HepG2 (cell line): ENCODE data around the gene SKIDA1. TPM values are rescaled to one million over a fixed set of nuclear protein-coding genes. Genes with fewer than 3 reads are reported as not detected.

Experiments used
- GABPA ChIP-seq, 2 experiments: IDR thresholded peaks; 2 replicates each; pipeline ENCODE4 v1.6.1; 2011 to 2016; ENCODE audit warnings: low read depth in 2 of 2, low read length in 1 of 2, missing biosample characterization in 1 of 2, missing genetic modification characterization in 1 of 2
- HMG20B ChIP-seq: conservative IDR thresholded peaks from 2 replicates; pipeline ENCODE4 v1.6.1; 2016; ENCODE audit warnings: missing genetic modification reagents, missing compliant biosample characterization
- KDM6A ChIP-seq: IDR thresholded peaks from 2 replicates; pipeline ENCODE4 v1.6.1; 2016; ENCODE audit warnings: low read depth
- MBD4 ChIP-seq: IDR thresholded peaks from 2 replicates; pipeline ENCODE4 v1.6.1; 2012; ENCODE audit warnings: low read length, inconsistent platforms, borderline replicate concordance
- ZBTB8A ChIP-seq: sonication (generic); formaldehyde crosslinking; IDR thresholded peaks from 2 replicates; pipeline ENCODE4 v1.4.0; 2020; ENCODE audit warnings: mild to moderate bottlenecking, low read depth, missing genetic modification reagents, borderline replicate concordance
- ZNF234 ChIP-seq: sonication (generic); formaldehyde crosslinking; conservative IDR thresholded peaks from 2 replicates; pipeline ENCODE4 v1.5.1; 2020; ENCODE audit warnings: mild to moderate bottlenecking, missing genetic modification reagents
- ZNF652 ChIP-seq: IDR thresholded peaks from 2 replicates; pipeline ENCODE4 v1.6.1; 2016; ENCODE audit warnings: low read depth, borderline replicate concordance
- ZSCAN22 ChIP-seq: sonication (generic); formaldehyde crosslinking; IDR thresholded peaks from 2 replicates; pipeline ENCODE4 v1.4.0; 2020; ENCODE audit warnings: mild to moderate bottlenecking, missing genetic modification reagents
- polyA plus RNA-seq, 8 experiments: library from polyadenylated mRNA; depleted of rRNA in 3 of 8; stranded (reverse) in 7 of 8; unstranded in 1 of 8; fragments of >200 nt; fragmentation: Illumina TruSeq in 4 of 8; extraction: Trizol in 4 of 8; gene quantifications; 2 replicates each; pipeline versions ENCODE4 v1.2.1 to v1.2.3, GENCODE V29; 2011 to 2016; ENCODE audit warnings: low read depth in 4 of 8, missing spikeins in 1 of 8, mixed read lengths in 1 of 8; ENCODE audit not compliant: insufficient read depth in 1 of 8
- total RNA-seq, 5 experiments: library from RNA; depleted of rRNA; stranded (reverse); fragments of >200 nt; fragmentation: Illumina TruSeq; extraction: Trizol; gene quantifications; 2 replicates each; pipeline ENCODE4 v1.2.3, GENCODE V29; 2016; ENCODE audit warnings: low read depth in 1 of 5
- TF ChIP-seq, protein P1 (sequence below): sonication (generic); formaldehyde crosslinking; IDR thresholded peaks from 2 replicates; pipeline ENCODE4 v1.9.0; 2022; ENCODE audit warnings: missing genetic modification reagents, mild to moderate bottlenecking, borderline replicate concordance
- TF ChIP-seq, protein P2 (sequence below): sonication (generic); formaldehyde crosslinking; IDR thresholded peaks from 2 replicates; pipeline ENCODE4 v1.5.1; 2020; ENCODE audit warnings: mild to moderate bottlenecking, missing genetic modification reagents
- TF ChIP-seq, protein P3 (sequence below), 2 experiments: IDR thresholded peaks; 2 replicates each; pipeline ENCODE4 v1.6.1; 2011 to 2012; ENCODE audit warnings: low read length in 2 of 2, borderline replicate concordance in 1 of 2, low read depth in 1 of 2, mild to moderate bottlenecking in 1 of 2, moderate library complexity in 1 of 2
- TF ChIP-seq, protein P4 (sequence below): conservative IDR thresholded peaks from 2 replicates; pipeline ENCODE4 v1.6.1; 2018; ENCODE audit warnings: missing genetic modification reagents
- TF ChIP-seq, protein P5 (sequence below): fragments of 450-650 bp; IDR thresholded peaks from 2 replicates; pipeline ENCODE4 v1.6.1; 2017
- TF ChIP-seq, protein P6 (sequence below): sonication (generic); formaldehyde crosslinking; IDR thresholded peaks from 2 replicates; pipeline ENCODE4 v1.4.0; 2020; ENCODE audit warnings: missing genetic modification reagents, borderline replicate concordance

The SKIDA1 gene
- total and polyA plus RNA-seq, 2 of the 13 experiments (the other 11 are each of a cell fraction or from before 2014, with no cell fraction given): 0.73 to 1.5 TPM

DNA sequence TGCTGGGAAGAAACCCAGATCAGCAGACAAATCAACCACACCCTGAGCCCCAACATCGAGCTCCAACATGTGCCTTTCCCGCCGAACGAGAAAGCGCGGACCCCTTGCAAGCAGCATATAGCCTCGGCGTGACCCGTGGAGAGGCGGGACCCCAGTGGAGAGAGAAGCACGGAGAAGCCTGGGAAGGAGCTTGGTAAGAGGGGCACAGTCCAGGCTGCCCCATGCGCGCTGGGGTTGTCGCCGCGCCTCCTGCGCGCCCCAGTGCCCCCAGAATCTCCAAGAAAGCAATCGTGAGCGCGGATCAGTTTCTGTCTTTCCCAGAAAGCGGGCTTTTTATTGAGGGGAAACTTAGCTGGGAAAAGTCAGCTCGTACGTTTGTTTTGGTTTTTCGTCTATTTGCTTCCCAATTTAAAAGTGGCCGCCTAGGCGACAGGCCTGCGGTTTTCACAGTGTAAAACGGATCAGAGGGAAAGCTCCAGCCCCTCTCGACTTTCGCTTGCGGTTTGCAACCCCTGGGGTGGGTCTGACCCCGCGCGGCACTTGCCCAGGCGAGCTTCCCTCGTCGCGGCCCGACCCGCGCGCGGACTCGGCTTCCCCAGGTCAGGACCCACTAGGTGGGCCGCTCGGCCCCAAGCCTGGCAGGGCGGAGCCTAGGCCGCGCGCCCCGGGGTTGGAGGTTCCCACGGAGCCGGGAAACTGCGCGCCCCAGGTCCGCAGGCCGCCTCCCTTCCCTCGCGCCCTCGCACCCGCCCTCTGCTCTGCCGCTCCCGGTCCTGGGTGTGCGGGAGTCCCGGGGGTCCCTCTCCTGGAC lies 31.1 kb downstream of the SKIDA1 start (continued):
- TF ChIP-seq, protein P1, sequence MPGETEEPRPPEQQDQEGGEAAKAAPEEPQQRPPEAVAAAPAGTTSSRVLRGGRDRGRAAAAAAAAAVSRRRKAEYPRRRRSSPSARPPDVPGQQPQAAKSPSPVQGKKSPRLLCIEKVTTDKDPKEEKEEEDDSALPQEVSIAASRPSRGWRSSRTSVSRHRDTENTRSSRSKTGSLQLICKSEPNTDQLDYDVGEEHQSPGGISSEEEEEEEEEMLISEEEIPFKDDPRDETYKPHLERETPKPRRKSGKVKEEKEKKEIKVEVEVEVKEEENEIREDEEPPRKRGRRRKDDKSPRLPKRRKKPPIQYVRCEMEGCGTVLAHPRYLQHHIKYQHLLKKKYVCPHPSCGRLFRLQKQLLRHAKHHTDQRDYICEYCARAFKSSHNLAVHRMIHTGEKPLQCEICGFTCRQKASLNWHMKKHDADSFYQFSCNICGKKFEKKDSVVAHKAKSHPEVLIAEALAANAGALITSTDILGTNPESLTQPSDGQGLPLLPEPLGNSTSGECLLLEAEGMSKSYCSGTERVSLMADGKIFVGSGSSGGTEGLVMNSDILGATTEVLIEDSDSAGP (CRISPR knock-in tag): peak; percentile 75; the same call in 1 of the 2 replicates
- TF ChIP-seq, protein P2, sequence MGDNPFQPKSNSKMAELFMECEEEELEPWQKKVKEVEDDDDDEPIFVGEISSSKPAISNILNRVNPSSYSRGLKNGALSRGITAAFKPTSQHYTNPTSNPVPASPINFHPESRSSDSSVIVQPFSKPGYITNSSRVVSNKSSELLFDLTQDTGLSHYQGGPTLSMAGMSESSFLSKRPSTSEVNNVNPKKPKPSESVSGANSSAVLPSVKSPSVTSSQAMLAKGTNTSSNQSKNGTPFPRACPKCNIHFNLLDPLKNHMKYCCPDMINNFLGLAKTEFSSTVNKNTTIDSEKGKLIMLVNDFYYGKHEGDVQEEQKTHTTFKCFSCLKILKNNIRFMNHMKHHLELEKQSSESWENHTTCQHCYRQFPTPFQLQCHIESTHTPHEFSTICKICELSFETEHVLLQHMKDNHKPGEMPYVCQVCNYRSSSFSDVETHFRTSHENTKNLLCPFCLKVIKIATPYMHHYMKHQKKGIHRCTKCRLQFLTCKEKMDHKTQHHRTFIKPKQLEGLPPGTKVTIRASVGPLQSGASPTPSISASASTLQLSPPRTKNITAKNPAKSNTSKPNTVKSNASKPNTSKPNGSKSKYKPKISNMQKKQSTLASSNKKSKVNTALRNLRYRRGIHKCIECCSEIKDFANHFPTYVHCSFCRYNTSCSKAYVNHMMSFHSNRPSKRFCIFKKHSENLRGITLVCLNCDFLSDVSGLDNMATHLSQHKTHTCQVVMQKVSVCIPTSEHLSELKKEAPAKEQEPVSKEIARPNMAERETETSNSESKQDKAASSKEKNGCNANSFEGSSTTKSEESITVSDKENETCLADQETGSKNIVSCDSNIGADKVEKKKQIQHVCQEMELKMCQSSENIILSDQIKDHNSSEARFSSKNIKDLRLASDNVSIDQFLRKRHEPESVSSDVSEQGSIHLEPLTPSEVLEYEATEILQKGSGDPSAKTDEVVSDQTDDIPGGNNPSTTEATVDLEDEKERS (CRISPR knock-in tag): no peak
- TF ChIP-seq, protein P3, sequence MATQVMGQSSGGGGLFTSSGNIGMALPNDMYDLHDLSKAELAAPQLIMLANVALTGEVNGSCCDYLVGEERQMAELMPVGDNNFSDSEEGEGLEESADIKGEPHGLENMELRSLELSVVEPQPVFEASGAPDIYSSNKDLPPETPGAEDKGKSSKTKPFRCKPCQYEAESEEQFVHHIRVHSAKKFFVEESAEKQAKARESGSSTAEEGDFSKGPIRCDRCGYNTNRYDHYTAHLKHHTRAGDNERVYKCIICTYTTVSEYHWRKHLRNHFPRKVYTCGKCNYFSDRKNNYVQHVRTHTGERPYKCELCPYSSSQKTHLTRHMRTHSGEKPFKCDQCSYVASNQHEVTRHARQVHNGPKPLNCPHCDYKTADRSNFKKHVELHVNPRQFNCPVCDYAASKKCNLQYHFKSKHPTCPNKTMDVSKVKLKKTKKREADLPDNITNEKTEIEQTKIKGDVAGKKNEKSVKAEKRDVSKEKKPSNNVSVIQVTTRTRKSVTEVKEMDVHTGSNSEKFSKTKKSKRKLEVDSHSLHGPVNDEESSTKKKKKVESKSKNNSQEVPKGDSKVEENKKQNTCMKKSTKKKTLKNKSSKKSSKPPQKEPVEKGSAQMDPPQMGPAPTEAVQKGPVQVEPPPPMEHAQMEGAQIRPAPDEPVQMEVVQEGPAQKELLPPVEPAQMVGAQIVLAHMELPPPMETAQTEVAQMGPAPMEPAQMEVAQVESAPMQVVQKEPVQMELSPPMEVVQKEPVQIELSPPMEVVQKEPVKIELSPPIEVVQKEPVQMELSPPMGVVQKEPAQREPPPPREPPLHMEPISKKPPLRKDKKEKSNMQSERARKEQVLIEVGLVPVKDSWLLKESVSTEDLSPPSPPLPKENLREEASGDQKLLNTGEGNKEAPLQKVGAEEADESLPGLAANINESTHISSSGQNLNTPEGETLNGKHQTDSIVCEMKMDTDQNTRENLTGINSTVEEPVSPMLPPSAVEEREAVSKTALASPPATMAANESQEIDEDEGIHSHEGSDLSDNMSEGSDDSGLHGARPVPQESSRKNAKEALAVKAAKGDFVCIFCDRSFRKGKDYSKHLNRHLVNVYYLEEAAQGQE (IDR thresholded peaks at IDR 0.05; ENCODE audit: borderline replicate concordance in 1 of 2, low read depth in 1 of 2, low read length in 2 of 2): no peak
- TF ChIP-seq MBD4 (no peak), ZSCAN22 (no peak), GABPA (IDR thresholded peaks at IDR 0.05; ENCODE audit: low read depth, low read length) (no peak), GABPA (CRISPR knock-in tag; IDR thresholded peaks at IDR 0.05; ENCODE audit: low read depth) (no peak), ZNF234 (CRISPR knock-in tag) (0 out of 2 replicates have a peak, but pooled peaks have one; percentile 63), KDM6A (no peak), ZNF652 (CRISPR knock-in tag) (no peak), ZBTB8A (CRISPR knock-in tag) (no peak), HMG20B (no peak)
- TF ChIP-seq, protein P4, sequence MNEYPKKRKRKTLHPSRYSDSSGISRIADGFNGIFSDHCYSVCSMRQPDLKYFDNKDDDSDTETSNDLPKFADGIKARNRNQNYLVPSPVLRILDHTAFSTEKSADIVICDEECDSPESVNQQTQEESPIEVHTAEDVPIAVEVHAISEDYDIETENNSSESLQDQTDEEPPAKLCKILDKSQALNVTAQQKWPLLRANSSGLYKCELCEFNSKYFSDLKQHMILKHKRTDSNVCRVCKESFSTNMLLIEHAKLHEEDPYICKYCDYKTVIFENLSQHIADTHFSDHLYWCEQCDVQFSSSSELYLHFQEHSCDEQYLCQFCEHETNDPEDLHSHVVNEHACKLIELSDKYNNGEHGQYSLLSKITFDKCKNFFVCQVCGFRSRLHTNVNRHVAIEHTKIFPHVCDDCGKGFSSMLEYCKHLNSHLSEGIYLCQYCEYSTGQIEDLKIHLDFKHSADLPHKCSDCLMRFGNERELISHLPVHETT (CRISPR knock-in tag): no peak
- TF ChIP-seq, protein P5, sequence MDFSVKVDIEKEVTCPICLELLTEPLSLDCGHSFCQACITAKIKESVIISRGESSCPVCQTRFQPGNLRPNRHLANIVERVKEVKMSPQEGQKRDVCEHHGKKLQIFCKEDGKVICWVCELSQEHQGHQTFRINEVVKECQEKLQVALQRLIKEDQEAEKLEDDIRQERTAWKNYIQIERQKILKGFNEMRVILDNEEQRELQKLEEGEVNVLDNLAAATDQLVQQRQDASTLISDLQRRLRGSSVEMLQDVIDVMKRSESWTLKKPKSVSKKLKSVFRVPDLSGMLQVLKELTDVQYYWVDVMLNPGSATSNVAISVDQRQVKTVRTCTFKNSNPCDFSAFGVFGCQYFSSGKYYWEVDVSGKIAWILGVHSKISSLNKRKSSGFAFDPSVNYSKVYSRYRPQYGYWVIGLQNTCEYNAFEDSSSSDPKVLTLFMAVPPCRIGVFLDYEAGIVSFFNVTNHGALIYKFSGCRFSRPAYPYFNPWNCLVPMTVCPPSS: no peak
- TF ChIP-seq, protein P6, sequence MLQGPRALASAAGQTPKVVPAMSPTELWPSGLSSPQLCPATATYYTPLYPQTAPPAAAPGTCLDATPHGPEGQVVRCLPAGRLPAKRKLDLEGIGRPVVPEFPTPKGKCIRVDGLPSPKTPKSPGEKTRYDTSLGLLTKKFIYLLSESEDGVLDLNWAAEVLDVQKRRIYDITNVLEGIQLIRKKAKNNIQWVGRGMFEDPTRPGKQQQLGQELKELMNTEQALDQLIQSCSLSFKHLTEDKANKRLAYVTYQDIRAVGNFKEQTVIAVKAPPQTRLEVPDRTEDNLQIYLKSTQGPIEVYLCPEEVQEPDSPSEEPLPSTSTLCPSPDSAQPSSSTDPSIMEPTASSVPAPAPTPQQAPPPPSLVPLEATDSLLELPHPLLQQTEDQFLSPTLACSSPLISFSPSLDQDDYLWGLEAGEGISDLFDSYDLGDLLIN: 0 out of 2 replicates have a peak, but pooled peaks have one; percentile 72
